KMS-11 (cell line): Measurements from ENCODE around the gene KIAA1328.

Experiments used
- H2AFZ ChIP-seq: fragments of 200-600 bp; sonication (generic); 2 replicates; pipeline ENCODE4 v1.6.1; 2016; ENCODE audit warnings: antibody characterized with exemption, mixed run types, low read depth
- H3K27ac ChIP-seq: fragments of 200-600 bp; sonication (generic); 2 replicates; pipeline ENCODE4 v1.6.1; 2016; ENCODE audit warnings: mild to moderate bottlenecking, mixed run types
- H3K27me3 ChIP-seq: fragments of 200-600 bp; sonication (generic); 2 replicates; pipeline ENCODE4 v1.6.1; 2017; ENCODE audit warnings: mild to moderate bottlenecking, low read depth, mixed run types, moderate library complexity; ENCODE audit not compliant: insufficient read depth
- H3K36me3 ChIP-seq: fragments of 200-600 bp; sonication (generic); 2 replicates; pipeline ENCODE4 v1.6.1; 2017; ENCODE audit warnings: mild to moderate bottlenecking, mixed run types; ENCODE audit not compliant: insufficient read depth
- H3K4me1 ChIP-seq: fragments of 200-600 bp; sonication (generic); 2 replicates; pipeline ENCODE4 v1.6.1; 2016; ENCODE audit warnings: mild to moderate bottlenecking, low read depth, mixed run types; ENCODE audit not compliant: poor library complexity, severe bottlenecking
- H3K4me2 ChIP-seq: fragments of 200-600 bp; sonication (generic); 2 replicates; pipeline ENCODE4 v1.7.0; 2016; ENCODE audit warnings: mild to moderate bottlenecking, mixed run types
- H3K4me3 ChIP-seq: fragments of 200-600 bp; sonication (generic); IDR thresholded peaks from 2 replicates; pipeline ENCODE4 v1.6.1; 2017; ENCODE audit warnings: low read depth, low read length, mixed read lengths; ENCODE audit not compliant: insufficient read depth
- H3K79me2 ChIP-seq: fragments of 200-600 bp; sonication (generic); 2 replicates; pipeline ENCODE4 v1.6.1; 2016; ENCODE audit warnings: low read depth, mixed run types; ENCODE audit not compliant: insufficient read depth
- H3K9ac ChIP-seq: fragments of 200-600 bp; sonication (generic); 2 replicates; pipeline ENCODE4 v1.6.1; 2016; ENCODE audit warnings: mild to moderate bottlenecking, mixed run types
- H4K20me1 ChIP-seq: fragments of 200-600 bp; sonication (generic); 2 replicates; pipeline ENCODE4 v1.6.1; 2016; ENCODE audit warnings: mild to moderate bottlenecking, mixed run types; ENCODE audit not compliant: insufficient read depth
- CTCF ChIP-seq: fragments of 200-600 bp; sonication (generic); conservative IDR thresholded peaks from 2 replicates; pipeline ENCODE4 v1.6.1; 2017; ENCODE audit warnings: low read depth, mild to moderate bottlenecking, antibody characterized with exemption, low read length, moderate library complexity, mixed read lengths

KIAA1328 gene

GRCh38 chr18:36786686-36787085, 42.2 kb upstream of the KIAA1328 start:
- H3K27me3 ChIP-seq = no peaks in the 10 kb centered on the region
- no peaks in the 10 kb centered on the region for H4K20me1 ChIP-seq
- H3K4me3 ChIP-seq = no peak overlapping the region
- no peaks in the 10 kb centered on the region for H3K4me1 ChIP-seq
- no peaks in the 10 kb centered on the region for H3K79me2 ChIP-seq
- 0 out of 2 replicates have a peak, but pooled peaks cover 7% of the 10 kb centered on the region for H3K36me3 ChIP-seq
- no peak overlapping the region for H3K27ac ChIP-seq
- H3K4me2 ChIP-seq = no peak overlapping the region
- TF ChIP-seq CTCF = no peak
- no peak overlapping the region for H3K9ac ChIP-seq
- no peak overlapping the region for H2AFZ ChIP-seq

GRCh38 chr18:36792634-36793283, 36.2 kb upstream of the KIAA1328 start:
- H3K4me1 ChIP-seq = no peaks in the 10 kb centered on the region
- no peak overlapping the region for H3K4me2 ChIP-seq
- no peak for TF ChIP-seq CTCF
- no peak overlapping the region for H2AFZ ChIP-seq
- no peak overlapping the region for H3K27ac ChIP-seq
- H3K27me3 ChIP-seq = no peaks in the 10 kb centered on the region
- H3K79me2 ChIP-seq = no peaks in the 10 kb centered on the region
- H4K20me1 ChIP-seq = no peaks in the 10 kb centered on the region
- H3K4me3 ChIP-seq = no peak overlapping the region
- no peak overlapping the region for H3K9ac ChIP-seq
- 0 out of 2 replicates have a peak, but pooled peaks cover 9% of the 10 kb centered on the region for H3K36me3 ChIP-seq

- Histone ChIP-seq H3K27me3 (no peaks in the 10 kb centered on the region), H3K4me3 (no peak overlapping the region), H3K36me3 (peaks cover 2% of the 10 kb centered on the region; the same call in 1 of the 2 replicates)
Observed at GRCh38 chr18:36798738-36799473, 30.0 kb upstream of the KIAA1328 start.

GRCh38 chr18:36805105-36805504, 23.8 kb upstream of the KIAA1328 start:
- no peak for TF ChIP-seq CTCF
- Histone ChIP-seq H4K20me1 (peaks cover 6% of the 10 kb centered on the region; the same call in 1 of the 2 replicates), H3K27ac (no peak overlapping the region), H3K4me1 (peaks cover 4% of the 10 kb centered on the region), H3K4me2 (no peak overlapping the region), H3K27me3 (no peaks in the 10 kb centered on the region), H2AFZ (no peak overlapping the region), H3K79me2 (no peaks in the 10 kb centered on the region), H3K4me3 (no peak overlapping the region), H3K9ac (no peak overlapping the region), H3K36me3 (no peaks in the 10 kb centered on the region; the same call in 1 of the 2 replicates)

More at GRCh38 chr18:36798738-36799473, 30.0 kb upstream of the KIAA1328 start:
- no peak for TF ChIP-seq CTCF
- H3K4me1 ChIP-seq = no peaks in the 10 kb centered on the region
- H3K9ac ChIP-seq = no peak overlapping the region
- no peaks in the 10 kb centered on the region for H3K79me2 ChIP-seq
- no peaks in the 10 kb centered on the region for H4K20me1 ChIP-seq
- H2AFZ ChIP-seq = no peak overlapping the region
- H3K27ac ChIP-seq = no peak overlapping the region
- H3K4me2 ChIP-seq = no peak overlapping the region
